CMK (cell line): ENCODE data around the gene ABCC5.

Experiments used
- DNase-seq: peaks from one replicate; pipeline ENCODE4 v3.0.0-alpha.2; 2010; ENCODE audit warnings: low read depth

ABCC5 gene

DNA sequence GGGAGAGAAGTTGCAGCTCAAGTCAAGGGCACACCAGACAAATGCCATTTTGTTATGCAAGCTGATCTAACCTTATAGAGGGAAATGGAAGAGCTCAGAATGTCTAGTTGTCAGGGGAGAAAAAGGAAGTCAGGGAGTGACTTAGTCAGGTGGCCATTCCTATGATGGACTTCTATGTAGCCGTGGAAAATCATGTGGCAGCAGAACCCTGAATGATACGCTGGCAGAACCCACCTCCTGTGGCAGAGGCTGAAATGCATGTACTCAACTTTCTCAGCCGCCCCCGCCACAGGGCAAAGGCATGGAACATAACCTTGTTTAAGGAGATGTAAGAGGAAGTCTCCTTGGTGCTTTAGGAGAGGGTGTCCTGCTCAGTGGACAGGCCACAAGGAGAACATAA lies 95.3 kb downstream of the ABCC5 start:
- no peak for DNase-seq

DNA sequence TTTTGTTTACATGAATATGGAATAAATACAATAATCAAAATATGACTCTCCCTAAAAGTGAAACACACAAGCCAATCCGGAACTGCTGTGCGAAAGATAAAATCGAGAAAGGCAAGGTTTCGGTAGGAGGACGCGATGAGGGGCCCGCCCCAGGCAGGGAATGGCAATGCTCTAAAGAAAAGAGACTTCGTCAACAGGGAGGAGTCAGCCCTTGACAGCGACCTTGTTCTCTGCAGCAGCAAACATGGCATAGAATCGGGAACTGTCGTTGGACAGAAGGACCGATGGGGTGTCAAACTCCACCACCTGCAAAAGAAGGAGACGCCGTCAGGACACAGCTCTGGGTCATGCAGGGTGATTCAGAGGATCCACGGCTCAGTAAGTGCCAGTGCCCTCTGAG lies 96.6 kb downstream of the ABCC5 start:
- DNase-seq = no peak

DNA sequence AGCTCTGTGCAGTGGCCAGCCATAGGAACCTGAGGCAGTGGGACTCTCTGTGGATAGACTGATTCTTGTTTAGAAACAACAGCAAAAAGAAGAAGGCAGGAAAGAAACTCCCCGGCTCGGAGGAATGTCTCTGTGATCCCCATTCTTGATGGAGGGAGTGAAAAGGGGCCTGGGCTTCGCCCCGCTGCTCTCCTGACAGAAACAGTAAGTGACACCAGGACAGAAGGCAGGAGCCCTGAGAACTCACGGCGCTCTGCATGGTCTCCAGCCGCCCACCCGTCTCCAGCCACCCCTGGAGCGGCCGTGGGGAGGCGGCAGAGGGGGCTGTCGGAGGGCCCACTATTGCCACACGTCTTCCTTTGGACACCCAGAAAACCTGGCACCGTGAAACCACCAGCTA lies 97.3 kb downstream of the ABCC5 start:
- DNase-seq = no peak

DNA sequence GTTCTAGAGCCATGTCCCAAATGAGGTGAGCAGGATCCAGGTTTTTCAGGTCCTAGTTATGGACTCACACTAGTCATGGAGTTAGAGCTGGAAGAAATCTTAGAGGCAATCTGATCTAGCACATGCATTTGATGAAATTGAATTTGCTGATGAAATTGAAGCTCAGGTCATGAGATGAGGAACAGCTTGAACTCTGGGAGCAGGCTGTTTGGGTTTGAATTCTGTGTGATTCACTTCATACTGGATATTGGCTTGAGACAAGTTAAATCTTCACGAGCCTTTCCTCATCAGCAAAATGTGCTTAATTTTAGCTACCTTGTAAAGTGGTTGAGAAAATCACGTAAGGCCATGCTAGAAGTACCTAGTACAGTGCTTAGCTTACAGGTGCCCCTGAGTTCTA lies 99.5 kb downstream of the ABCC5 start:
- DNase-seq = no peak

DNA sequence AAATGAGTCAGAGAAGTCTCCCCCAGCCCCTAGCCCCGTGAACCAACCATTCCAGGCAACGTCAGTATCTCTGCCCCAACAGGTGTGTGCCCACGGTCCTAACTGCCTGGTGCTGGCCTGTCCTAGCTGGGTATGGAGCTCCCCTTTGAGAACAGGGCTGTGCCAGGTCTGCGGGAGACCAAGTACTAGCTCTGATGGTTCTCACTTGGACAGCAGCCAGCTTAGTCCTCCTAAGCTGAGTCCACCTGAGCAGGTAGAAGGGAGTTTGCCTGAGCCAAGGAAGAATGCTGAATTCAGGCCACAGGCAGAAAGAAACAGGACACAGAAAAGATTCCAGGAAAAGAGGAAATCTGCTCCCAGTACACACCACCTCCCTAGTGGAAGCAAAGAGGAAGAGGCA lies 99.9 kb downstream of the ABCC5 start:
- DNase-seq = no peak

DNA sequence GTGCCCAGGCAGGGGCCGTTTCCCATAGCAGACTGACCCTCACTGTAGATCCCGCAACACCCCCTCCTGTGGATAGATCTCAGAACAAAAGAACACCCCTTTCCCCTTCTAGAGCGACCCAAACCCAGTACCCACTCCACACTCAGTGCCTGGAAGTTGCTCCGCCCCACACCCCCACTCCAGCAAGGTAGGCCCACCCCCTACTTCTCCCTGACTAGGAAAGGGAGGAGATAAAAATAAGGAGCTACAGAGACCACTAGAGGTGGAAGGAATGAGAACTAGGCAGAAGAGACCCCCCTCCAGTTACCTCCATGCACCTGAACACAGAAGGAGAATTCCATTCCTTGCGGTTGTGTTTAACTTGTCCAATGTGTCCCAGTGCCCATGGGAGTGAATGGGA lies 102.8 kb downstream of the ABCC5 start:
- DNase-seq = no peak

DNA sequence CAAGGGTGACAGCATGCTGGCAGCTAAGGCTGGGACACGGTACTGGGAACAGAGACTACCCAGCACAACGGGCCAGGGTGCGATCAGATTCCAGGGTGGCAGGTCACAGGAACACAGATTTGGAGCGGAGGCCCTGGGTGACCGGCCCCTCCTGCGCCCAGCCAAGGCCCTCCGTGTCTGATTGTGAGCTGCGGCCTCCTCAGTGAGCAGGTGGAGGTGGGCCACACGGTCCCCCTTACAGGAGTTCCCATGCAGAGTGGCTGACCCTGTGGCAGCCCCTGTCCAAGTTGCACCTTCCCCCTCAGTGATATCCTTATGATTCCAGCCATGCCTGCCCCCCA lies 104.1 kb downstream of the ABCC5 start:
- no peak for DNase-seq

DNA sequence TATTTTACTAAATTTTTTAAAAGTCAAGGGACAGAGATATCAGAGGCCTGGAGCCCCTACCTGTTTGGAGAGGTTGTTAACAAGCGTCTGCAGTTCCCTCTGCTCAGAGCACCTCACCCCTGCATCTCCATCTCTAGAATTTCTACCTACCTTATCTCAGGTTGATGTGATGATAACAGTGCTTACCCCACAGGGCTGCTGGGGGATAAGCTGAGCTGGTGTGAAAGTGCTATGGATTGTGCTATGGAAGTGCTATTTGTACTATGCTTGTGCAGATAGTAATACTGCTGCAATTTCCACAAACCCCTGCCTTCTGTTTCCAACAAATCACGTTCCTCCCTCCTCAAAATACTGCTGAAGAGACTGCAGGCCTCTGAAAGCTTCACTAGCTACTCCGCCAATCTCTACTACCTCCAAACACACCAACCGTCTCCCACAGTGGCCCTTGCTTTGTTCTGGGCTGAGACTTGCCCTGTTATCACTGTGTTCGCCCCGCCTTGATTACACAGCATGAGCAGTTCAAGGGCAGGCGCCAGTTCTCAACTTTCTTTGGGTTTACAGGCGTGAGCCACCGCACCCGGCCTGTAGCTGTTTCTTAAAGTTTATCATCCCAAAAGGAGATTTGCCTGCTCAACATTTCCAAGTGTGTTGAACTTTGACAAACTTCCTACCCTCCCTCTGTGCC lies 104.6 kb downstream of the ABCC5 start:
- no peak for DNase-seq

DNA sequence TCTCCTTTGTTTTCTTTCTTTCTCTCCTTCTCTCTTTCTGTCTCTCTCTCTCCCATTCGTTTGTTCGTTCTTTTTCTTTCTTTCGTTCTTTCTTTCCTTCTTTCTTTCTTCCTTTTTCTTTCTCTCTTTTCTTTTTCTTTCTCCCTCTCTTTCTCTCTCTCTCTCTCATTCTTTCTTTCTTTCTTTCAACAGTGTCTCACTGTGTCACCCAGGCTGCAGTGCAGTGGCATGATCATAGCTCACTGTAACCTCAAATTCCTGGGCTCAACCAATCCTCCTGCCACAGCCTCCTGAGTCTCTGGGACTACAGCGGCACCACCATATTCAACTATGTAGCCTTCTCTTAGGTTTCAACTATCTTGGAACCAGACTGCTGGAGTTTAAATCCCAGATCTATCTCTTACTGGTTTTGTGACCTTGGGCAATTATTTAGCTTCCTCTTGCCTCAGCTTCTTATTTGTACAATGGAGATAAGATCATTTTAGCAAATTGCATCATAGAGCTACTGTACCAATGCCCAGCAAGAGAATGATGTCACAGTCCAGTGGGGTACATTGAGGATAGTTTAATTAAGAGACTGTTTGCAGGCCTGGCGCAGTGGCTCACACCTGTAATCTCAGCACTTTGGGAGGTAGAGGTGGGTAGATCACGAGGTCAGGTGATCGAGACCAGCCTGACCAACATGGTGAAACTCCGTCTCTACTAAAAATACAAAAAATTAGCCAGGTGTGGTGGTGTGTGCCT lies 105.7 kb downstream of the ABCC5 start:
- DNase-seq = no peak

DNA sequence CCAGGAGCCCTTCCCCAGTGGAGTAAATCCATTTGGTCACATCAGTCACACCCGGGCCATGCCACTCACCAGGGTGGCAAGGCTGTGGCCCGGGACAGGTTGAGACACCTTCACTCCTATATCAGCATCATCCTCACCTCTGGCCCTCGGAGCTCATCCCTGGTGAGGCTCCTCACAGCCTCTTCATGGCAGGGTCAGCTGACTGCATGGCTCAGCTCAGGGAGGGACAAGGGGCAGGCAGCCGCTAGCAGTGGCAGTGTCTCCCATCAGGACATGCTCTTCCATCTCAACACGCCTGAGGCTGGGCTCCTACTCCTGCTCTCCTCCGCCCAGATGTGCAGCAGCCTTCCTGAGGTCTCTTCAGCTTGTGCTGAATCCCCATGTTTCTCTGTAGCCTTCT lies 106.6 kb downstream of the ABCC5 start:
- DNase-seq = no peak

DNA sequence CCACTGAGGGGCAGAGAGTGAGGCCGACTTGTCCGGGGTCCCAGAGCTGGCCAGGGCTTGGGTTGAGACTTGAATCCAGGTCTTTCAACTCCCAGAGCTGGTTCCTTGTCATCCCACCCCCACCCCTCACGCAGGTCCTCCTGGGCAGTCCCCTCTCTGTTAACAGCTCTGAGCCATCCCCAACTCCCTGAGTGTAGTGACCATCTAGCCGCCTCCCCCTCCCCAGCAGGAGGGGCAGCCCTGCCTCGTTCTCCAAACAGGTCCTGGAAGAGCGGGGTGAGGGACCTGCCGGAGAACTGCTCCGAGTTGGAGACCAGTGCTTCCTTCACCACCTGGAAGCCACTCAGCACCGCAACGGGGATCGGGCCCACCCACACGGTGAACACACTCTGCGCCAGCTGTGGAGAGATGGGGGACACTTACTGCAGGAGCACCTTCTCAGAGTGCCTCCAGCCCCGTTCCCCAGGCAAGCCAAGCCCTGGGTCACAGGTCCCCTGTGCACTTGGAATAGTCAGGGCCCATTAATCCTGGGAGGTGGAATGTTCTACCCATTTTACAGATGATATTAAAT lies 108.6 kb downstream of the ABCC5 start:
- no peak for DNase-seq

DNA sequence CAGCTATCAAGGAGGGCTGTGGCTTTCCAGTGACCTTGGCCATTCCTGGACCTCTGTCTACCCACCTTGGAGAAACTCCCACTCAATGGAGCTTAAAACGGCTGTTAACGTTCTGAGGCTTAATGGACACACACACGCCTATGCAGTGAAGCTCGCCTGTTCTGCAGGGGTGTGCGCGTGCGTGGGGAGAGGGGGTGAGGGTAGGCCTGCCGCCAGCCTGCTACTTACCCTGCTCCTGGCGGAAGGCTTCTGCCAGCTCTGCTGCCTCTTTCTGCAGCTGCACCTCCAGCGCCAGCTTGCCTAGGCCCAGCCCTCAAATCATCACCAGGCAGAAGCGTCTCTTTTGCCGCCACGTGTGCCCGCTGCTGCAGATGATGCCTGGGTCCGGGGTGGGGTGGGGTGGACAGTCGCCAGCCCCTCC lies 109.8 kb downstream of the ABCC5 start:
- DNase-seq = no peak

DNA sequence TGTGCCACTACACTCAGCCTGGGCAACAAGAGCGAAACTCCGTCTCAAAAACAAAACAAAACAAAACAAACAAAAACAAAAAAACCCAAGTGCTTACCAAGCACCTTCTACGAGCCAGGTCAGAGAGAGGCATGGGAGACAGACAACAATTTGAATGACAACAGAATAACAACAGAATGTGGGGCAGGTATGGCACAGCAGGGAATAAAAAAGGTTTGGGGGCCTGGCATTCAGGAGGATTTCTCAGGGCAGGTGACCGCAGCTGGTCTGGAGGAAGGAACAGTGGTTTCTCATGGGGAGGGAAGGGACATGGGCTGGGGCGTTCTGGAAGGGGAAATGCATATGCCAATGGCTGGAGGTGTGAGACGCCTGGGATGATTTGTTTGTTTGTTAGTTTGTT lies 110.5 kb downstream of the ABCC5 start:
- no peak for DNase-seq

DNA sequence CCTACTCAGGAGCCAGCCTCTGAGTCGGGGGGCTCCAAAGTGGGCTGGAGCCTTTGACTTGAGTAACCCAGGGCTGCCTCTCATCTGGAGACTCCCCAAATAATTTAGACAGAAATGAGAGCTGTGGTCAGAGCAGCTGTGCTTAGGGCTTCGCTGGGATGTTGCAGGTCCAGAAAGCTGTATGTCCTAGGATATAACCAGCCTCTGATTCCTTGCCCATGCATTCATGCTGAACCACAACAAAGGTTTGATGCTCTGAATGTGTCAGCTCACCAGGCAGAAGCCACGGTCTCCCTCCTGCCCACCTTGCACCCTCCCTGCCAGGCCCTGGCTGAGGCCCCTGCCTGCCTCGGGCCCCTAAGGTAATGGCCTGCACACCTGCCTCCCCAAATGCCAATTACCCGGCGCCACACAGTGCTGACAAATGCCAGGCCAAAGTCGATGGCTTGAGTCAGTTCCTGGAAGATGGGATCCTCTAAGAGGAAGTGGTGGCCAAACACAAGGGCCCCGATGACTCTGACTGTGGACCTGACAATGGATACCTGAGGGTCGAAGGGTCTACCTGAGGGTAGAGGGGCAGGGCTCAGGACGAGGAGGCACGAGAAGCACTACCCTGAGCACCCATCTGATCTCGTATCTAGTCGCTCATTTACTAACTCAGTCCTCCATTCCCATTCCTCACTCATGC lies 111.3 kb downstream of the ABCC5 start:
- no peak for DNase-seq

DNA sequence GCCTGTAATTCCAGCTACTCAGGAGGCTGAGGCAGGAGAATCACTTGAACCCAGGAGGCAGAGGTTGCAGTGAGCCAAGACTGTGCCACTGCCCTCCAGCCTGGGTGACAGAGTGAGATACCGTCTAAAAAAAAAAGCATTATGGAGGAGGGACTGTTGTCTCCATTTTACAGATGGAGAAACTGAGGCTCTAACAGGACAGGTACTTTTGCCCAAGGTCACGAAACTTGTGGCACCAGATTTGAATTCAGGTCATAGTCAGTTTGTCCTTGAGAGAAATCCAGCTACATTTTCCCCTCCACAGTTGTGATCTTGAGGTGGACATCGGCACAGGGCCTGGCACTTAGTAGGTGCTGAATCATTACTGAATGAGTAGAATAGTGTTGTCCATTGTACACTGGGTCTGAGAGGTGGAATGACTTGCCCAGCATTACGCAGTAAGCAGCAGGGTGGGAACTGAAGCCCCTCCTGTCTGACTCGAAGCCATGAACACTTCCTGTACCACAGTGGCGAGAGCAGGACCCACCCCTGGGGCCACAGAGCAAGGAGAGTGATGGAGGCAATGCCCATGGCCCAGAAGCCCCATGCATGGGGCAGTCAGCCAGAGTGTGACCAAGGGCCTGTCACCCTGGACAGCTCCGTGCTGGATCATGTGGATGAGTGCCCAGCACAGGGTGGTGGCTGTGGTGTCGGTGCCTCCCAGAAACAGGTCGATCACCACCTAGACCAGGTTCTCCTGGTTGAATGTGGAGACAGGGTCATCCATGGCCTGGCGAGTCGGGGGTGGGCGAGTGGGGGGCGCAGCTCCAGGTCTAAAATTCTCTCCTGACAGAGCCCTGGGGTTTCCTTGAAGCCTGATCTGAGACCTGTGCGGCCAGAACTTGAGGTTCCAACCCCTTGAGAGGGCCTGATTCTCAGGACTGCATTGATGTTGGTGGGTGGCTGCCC lies 112.6 kb downstream of the ABCC5 start:
- no peak for DNase-seq

DNA sequence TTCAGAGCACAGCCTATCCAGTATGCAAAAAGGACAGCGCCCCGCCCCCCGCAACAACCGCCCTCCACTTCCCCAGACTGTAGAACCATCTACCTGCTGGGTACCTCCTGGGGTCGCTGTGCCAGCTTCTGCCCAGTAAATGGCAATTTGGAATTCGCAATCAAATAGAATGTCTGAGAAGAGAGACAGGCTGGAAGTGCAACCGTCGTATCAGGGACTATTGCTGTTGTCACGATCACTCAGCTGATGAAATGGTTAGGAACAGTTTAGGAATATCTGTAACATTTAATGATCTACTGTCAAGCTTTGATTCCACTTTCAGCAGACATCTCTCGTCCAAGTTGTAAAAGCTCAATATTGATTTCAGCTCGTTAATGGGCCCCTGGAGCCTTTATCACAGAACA lies 119.7 kb downstream of the ABCC5 start:
- DNase-seq = no peak

DNA sequence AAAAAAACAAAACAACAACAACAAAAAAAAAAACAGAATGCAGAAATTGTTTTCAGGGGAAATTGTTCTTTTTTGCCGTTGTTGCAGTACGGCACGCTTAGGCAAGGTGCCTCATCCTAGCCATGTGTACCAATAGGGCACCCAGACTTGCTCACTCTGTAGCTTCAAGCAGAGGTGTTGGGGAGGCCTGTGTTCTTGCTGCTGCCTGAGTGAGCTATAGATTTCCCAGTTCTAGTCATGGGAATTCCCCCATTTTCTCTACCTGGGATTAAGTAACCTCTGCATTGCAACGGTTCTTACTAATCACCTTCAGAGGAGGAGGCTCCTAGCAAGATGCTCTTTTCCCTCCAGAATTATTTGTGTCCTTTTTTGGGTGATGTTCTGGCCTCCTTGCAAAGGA lies 120.1 kb downstream of the ABCC5 start:
- no peak for DNase-seq

DNA sequence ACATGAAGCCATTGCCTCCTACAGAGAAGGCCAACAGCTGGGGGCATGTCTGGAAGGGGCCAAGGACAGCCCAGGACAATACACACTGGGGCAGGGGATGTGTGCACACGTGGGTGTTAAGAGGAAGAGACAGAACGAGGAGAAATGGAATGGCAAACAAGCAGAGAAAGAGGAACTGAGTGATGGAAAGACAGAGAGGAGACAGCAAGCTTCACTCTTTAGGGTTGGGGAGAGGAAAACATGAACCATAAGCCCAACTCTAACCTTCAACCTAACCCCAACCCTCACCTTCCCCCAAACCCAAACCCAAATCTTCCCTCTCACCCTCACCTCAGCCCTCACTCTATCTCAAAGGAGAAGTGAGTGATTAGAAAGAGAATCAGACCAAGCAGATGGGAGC lies 121.1 kb downstream of the ABCC5 start:
- DNase-seq = no peak

DNA sequence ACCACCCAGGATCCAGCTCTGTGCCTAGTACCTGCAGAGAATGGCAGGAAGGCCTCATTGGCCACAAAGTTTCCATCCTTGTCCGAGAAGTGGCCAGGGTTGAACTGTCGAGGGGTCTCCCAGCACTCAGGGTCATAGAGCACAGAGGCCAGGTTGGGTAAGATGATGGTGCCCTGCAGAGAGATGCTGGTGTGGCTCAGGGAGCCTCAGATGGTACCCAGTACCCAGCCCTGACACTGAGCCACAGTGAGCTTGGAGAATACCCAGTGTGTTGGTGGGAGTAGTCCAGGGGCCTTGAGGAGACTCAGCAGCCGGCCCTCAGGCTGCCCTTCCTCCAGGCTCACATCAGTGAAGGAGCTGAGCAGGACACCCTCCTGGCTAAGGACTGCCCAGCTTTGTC lies 121.5 kb downstream of the ABCC5 start:
- DNase-seq = no peak

DNA sequence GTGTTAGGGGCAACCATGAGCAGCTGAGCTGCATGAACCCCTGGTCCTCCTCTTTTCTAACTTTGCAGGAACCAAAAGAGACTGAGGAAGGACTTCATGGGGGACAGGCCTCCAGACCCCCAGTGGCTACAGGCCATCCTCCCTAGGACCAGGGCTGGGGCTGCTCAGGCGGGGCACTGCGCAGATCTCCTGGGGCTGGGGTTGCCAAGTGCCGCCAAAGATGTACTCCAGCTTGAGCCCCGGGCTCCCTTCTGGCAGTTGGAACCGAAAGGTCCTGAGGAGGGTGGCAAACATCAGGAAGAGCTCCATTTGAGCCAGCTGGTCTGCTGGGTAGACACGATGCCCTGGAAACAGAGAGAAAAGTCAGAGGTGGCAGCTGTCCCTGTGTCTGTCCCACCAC lies 121.9 kb downstream of the ABCC5 start:
- DNase-seq = no peak

DNA sequence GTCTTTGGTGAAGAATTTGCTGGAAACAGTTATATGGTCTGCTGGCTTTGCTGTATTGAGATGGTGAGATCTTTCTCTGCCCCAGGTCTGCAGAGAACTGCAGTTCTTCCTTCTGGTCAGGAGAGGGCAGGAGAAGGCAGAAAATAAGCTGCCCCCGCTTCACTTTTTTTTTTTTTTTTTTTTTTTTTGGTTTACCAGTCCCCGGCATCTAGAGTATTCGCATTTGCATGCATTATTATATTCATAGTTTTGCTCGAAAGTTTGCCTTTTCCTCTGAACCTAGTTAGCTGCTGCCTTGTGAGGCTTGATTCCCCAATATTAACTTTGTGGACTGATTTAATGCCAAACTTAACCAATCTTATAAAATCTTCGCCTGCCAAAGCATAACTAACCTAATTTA lies 122.4 kb downstream of the ABCC5 start:
- DNase-seq = no peak

DNA sequence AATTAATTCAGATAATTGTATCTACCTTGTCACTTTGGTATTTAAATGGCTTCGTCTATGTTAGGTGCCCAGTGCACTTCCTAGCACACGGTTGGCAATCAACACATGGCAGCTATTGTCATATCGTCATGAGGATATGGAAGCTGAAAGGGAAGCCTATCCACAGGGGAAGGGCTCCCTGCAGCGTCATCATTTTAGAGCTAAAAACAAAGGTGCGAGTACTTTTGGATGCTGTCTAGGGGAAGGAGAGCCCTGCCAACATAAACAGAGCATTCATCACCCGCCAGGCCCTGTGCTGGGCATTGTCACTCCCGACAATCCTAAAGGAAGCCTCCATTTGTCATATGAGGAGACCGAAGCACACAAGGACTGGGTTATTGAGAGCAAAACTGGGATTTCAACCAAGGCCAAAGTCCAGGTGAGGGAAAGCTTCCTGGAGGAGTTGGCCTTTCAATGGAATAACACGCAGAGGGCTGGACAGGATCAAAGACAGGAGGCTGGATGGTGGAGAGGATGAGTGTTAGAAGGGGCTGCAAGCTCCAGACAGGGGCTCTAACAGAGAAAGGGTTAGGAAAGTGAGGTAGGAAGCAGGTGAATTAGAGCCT lies 125.0 kb downstream of the ABCC5 start:
- DNase-seq = no peak
